Neutrophil (primary cell): ENCODE measurements around the gene A2M.

ENCODE experiments used
- H3K27ac ChIP-seq: fragments of 200-600 bp; sonication (generic); 2 replicates; pipeline ENCODE4 v1.5.1; 2016; ENCODE audit warnings: mild to moderate bottlenecking, moderate library complexity
- H3K27me3 ChIP-seq: fragments of 200-600 bp; sonication (generic); 2 replicates; pipeline ENCODE4 v1.6.0; 2016; ENCODE audit warnings: mild to moderate bottlenecking
- H3K36me3 ChIP-seq: fragments of 200-600 bp; sonication (generic); 2 replicates; pipeline ENCODE4 v1.5.1; 2017
- H3K4me1 ChIP-seq, 2 experiments: fragments of 200-600 bp in 1 of 2; sonication (generic) in 1 of 2; 1 replicate in 1 of 2; 2 replicates in 1 of 2; pipeline versions ENCODE4 v1.5.1 to v1.6.1; 2013 to 2016; ENCODE audit warnings: low read depth in 1 of 2, low read length in 1 of 2, mild to moderate bottlenecking in 1 of 2, moderate library complexity in 1 of 2; ENCODE audit not compliant: control insufficient read depth in 1 of 2, insufficient read depth in 1 of 2
- H3K4me3 ChIP-seq, 2 experiments: fragments of 200-600 bp in 1 of 2; sonication (generic) in 1 of 2; 1 replicate in 1 of 2; 2 replicates in 1 of 2; pipeline ENCODE4 v1.5.1; 2013 to 2016; ENCODE audit warnings: low read depth in 1 of 2, low read length in 1 of 2, mild to moderate bottlenecking in 1 of 2, moderate library complexity in 1 of 2
- H3K9me3 ChIP-seq: fragments of 200-600 bp; sonication (generic); 2 replicates; pipeline ENCODE4 v1.5.1; 2016
- CTCF ChIP-seq: fragments of 200-600 bp; sonication (generic); IDR thresholded peaks from 2 replicates; pipeline ENCODE4 v1.5.1; 2016; ENCODE audit warnings: antibody characterized with exemption

A2M gene

GRCh38 chr12:9106610-9107541, 8.8 kb downstream of the A2M start:
- no peaks in the 10 kb centered on the region for H3K9me3 ChIP-seq
- H3K27ac ChIP-seq, result no peak overlapping the region
- TF ChIP-seq CTCF, result no peak
- no peak overlapping the region for H3K4me3 ChIP-seq
- H3K36me3 ChIP-seq, result no peaks in the 10 kb centered on the region
- H3K4me1 ChIP-seq, result no peaks in the 10 kb centered on the region
- H3K27me3 ChIP-seq, result no peaks in the 10 kb centered on the region

GRCh38 chr12:9106067-9106466, 9.7 kb downstream of the A2M start:
- no peak for TF ChIP-seq CTCF
- no peaks in the 10 kb centered on the region for H3K27me3 ChIP-seq

GRCh38 chr12:9104767-9105423, 10.8 kb downstream of the A2M start:
- no peaks in the 10 kb centered on the region for H3K9me3 ChIP-seq
- no peak for TF ChIP-seq CTCF
- H3K27ac ChIP-seq, result no peak overlapping the region
- no peak overlapping the region for H3K4me3 ChIP-seq
- no peaks in the 10 kb centered on the region for H3K27me3 ChIP-seq
- H3K36me3 ChIP-seq, result no peaks in the 10 kb centered on the region
- no peaks in the 10 kb centered on the region for H3K4me1 ChIP-seq

More at GRCh38 chr12:9106067-9106466, 9.7 kb downstream of the A2M start:
- Histone ChIP-seq H3K36me3 (no peaks in the 10 kb centered on the region), H3K9me3 (no peaks in the 10 kb centered on the region), H3K27ac (no peak overlapping the region), H3K4me3 (no peak overlapping the region), H3K4me1 (no peaks in the 10 kb centered on the region)

- no peak for TF ChIP-seq CTCF
- H3K27me3 ChIP-seq, result no peaks in the 10 kb centered on the region
- no peak overlapping the region for H3K4me3 ChIP-seq
Measured at GRCh38 chr12:9104087-9104486, 11.6 kb downstream of the A2M start.

GRCh38 chr12:9103050-9103849, 12.5 kb downstream of the A2M start:
- H3K4me1 ChIP-seq, result no peaks in the 10 kb centered on the region
- H3K4me3 ChIP-seq, result no peak overlapping the region
- no peak overlapping the region for H3K27ac ChIP-seq
- H3K9me3 ChIP-seq, result no peaks in the 10 kb centered on the region
- no peaks in the 10 kb centered on the region for H3K27me3 ChIP-seq
- no peak for TF ChIP-seq CTCF
- H3K36me3 ChIP-seq, result no peaks in the 10 kb centered on the region

More at GRCh38 chr12:9104087-9104486, 11.6 kb downstream of the A2M start:
- Histone ChIP-seq H3K4me1 (no peaks in the 10 kb centered on the region), H3K9me3 (no peaks in the 10 kb centered on the region), H3K36me3 (no peaks in the 10 kb centered on the region), H3K27ac (no peak overlapping the region)
